Liver (tissue), 9 donors: ENCODE results near the gene CCR6. TPM values are rescaled to one million over a fixed set of nuclear protein-coding genes. Genes with fewer than 3 reads are reported as not detected.

Source experiments
- DNase-seq: peaks from one replicate; pipeline ENCODE4 v3.0.0-alpha.2; 2017; ENCODE audit warnings: low spot score
- H3K27ac ChIP-seq, 2 donors: one replicate each; pipeline ENCODE4 v1.7.0; 2013; ENCODE audit warnings: inconsistent platforms in 2 of 2, low read length in 2 of 2, control low read depth in 1 of 2, low read depth in 1 of 2, mild to moderate bottlenecking in 1 of 2
- H3K27me3 ChIP-seq, 4 donors: one replicate each; pipeline versions ENCODE4 v1.6.1 to v1.7.0; 2013; ENCODE audit warnings: low read length in 3 of 4, inconsistent platforms in 1 of 4, mild to moderate bottlenecking in 1 of 4, moderate library complexity in 1 of 4; ENCODE audit not compliant: control insufficient read depth in 4 of 4, insufficient read depth in 4 of 4
- H3K36me3 ChIP-seq, 4 donors: one replicate each; pipeline versions ENCODE4 v1.6.1 to v1.7.0; 2013; ENCODE audit warnings: low read length in 3 of 4, mild to moderate bottlenecking in 3 of 4, low read depth in 1 of 4, moderate library complexity in 1 of 4; ENCODE audit not compliant: control insufficient read depth in 4 of 4, insufficient read depth in 3 of 4
- H3K4me1 ChIP-seq, 4 donors: one replicate each; pipeline versions ENCODE4 v1.6.1 to v1.7.0; 2013; ENCODE audit warnings: low read length in 3 of 4, mild to moderate bottlenecking in 3 of 4, moderate library complexity in 1 of 4; ENCODE audit not compliant: control insufficient read depth in 4 of 4, insufficient read depth in 4 of 4
- H3K4me3 ChIP-seq, 3 donors: one replicate each; pipeline versions ENCODE4 v1.6.1 to v1.7.0; 2013; ENCODE audit warnings: low read length in 3 of 3, control low read depth in 1 of 3, low read depth in 1 of 3, mild to moderate bottlenecking in 1 of 3
- H3K9ac ChIP-seq, 2 donors: one replicate each; pipeline ENCODE4 v1.7.0; 2013; ENCODE audit warnings: low read length in 2 of 2, mild to moderate bottlenecking in 2 of 2, moderate library complexity in 2 of 2, control low read depth in 1 of 2, low read depth in 1 of 2
- H3K9me3 ChIP-seq, 4 donors: one replicate each; pipeline versions ENCODE4 v1.6.1 to v1.7.0; 2013; ENCODE audit warnings: low read length in 3 of 4; ENCODE audit not compliant: control insufficient read depth in 4 of 4
- EGR1 ChIP-seq, 2 donors: IDR thresholded peaks; 2 replicates each; pipeline ENCODE4 v1.6.1; 2016 to 2018; ENCODE audit warnings: antibody characterized with exemption in 2 of 2, low read depth in 2 of 2
- FOXA1 ChIP-seq: IDR thresholded peaks from 2 replicates; pipeline ENCODE4 v1.6.1; 2016; ENCODE audit warnings: antibody characterized with exemption
- FOXA2 ChIP-seq: IDR thresholded peaks from 2 replicates; pipeline ENCODE4 v1.6.1; 2016; ENCODE audit warnings: antibody characterized with exemption
- GABPA ChIP-seq, 2 donors: IDR thresholded peaks in 1 of 2; conservative IDR thresholded peaks in 1 of 2; 2 replicates each; pipeline ENCODE4 v1.6.1; 2016; ENCODE audit warnings: antibody characterized with exemption in 2 of 2, mild to moderate bottlenecking in 1 of 2, moderate library complexity in 1 of 2
- HNF4A ChIP-seq, 2 donors: conservative IDR thresholded peaks; 2 replicates each; pipeline ENCODE4 v1.6.1; 2016; ENCODE audit warnings: antibody characterized with exemption in 2 of 2, mild to moderate bottlenecking in 2 of 2
- HNF4G ChIP-seq: IDR thresholded peaks from 2 replicates; pipeline ENCODE4 v1.6.1; 2016; ENCODE audit warnings: antibody characterized with exemption
- JUND ChIP-seq, 2 donors: IDR thresholded peaks; 2 replicates each; pipeline ENCODE4 v1.6.1; 2016; ENCODE audit warnings: antibody characterized with exemption in 2 of 2
- NR2F2 ChIP-seq: IDR thresholded peaks from 2 replicates; pipeline ENCODE4 v1.6.1; 2016; ENCODE audit warnings: antibody characterized with exemption
- RAD21 ChIP-seq, 2 donors: IDR thresholded peaks; 2 replicates each; pipeline ENCODE4 v1.6.1; 2016; ENCODE audit warnings: antibody characterized with exemption in 2 of 2, mild to moderate bottlenecking in 2 of 2
- RXRA ChIP-seq, 2 donors: IDR thresholded peaks; 2 replicates each; pipeline ENCODE4 v1.6.1; 2017 to 2018; ENCODE audit warnings: antibody characterized with exemption in 2 of 2, mild to moderate bottlenecking in 1 of 2
- TAF1 ChIP-seq: conservative IDR thresholded peaks from 2 replicates; pipeline ENCODE4 v1.6.1; 2016; ENCODE audit warnings: antibody characterized with exemption, mild to moderate bottlenecking
- YY1 ChIP-seq: IDR thresholded peaks from 2 replicates; pipeline ENCODE4 v1.6.1; 2016; ENCODE audit warnings: antibody characterized with exemption, mild to moderate bottlenecking
- WGBS: extraction: QIAGEN DNeasy Blood & Tissue Kit; methylation state at CpG from one replicate; pipeline ENCODE4 v1.1.7; 2013; 5-methylcytosine and 5-hydroxymethylcytosine counted together
- polyA plus RNA-seq, 2 donors: library from polyadenylated mRNA; stranded (reverse) in 1 of 2; unstranded in 1 of 2; fragments of 200-250 nt in 1 of 2; fragments of >200 nt in 1 of 2; fragmentation: Nextera tagmentation in 1 of 2; extraction: Ambion mirVana in 1 of 2; gene quantifications; one replicate each; pipeline versions ENCODE4 v1.2.1 to v1.2.3, GENCODE V29; 2013 to 2015
- total RNA-seq, 2 donors: library from RNA; depleted of rRNA; stranded (reverse); fragments of >200 nt; gene quantifications; one replicate each; pipeline ENCODE4 v1.2.3, GENCODE V29; 2014
- TF ChIP-seq, protein P1 (sequence below): IDR thresholded peaks from 2 replicates; pipeline ENCODE4 v1.6.1; 2016; ENCODE audit warnings: antibody characterized with exemption
- TF ChIP-seq, protein P2 (sequence below): IDR thresholded peaks from 2 replicates; pipeline ENCODE4 v1.6.1; 2016; ENCODE audit warnings: antibody characterized with exemption
- TF ChIP-seq, protein P3 (sequence below): IDR thresholded peaks from 2 replicates; pipeline ENCODE4 v1.6.1; 2016; ENCODE audit warnings: antibody characterized with exemption
- TF ChIP-seq, protein P4 (sequence below): IDR thresholded peaks from 2 replicates; pipeline ENCODE4 v1.6.1; 2016; ENCODE audit warnings: antibody characterized with exemption, mild to moderate bottlenecking
- TF ChIP-seq, protein P5 (sequence below): fragments of 150-350 bp; IDR thresholded peaks from 2 replicates; pipeline ENCODE4 v1.5.1; 2017; ENCODE audit warnings: improper control_type of control experiment, low read depth, low read length; ENCODE audit not compliant: missing input control
- donor health status: healthy.
- donor health status: healthy.
- donor health status: healthy.
- donor health status: healthy.
- donor health status: healthy.

CCR6 gene
- total and polyA plus RNA-seq, 4 donors = 0.02 to 8.4 TPM; not detected in 2

DNA sequence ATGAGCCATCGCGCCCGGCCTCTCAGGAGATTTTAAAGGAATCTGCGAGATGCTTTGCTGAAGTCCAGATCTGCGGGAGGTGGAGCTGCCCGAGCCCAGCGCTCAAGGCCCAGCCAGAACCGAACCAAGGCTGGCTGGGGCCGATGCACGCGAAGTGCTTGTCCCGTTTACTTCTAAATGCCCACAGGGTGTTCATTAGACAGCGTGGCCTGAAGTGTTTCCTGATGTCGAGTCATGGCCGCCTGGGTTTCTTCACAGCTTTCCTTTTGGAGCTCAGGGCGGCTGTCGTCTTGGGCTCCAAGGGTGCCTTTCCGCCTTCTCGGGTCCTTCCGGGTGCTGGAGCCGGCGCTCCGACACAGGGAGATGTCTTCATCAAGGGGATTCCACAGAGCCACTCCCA lies 25.1 kb upstream of the CCR6 start:
- no peak overlapping the region for H3K9ac ChIP-seq
- DNase-seq = no peak
- H3K4me1 ChIP-seq = no peaks in the 10 kb centered on the region
- no peak overlapping the region for H3K4me3 ChIP-seq
- TF ChIP-seq TAF1 (no peak), FOXA1 (no peak), EGR1 (IDR thresholded peaks at IDR 0.05; ENCODE audit: low read depth in 2 of 2) (no peak), GABPA (IDR thresholded peaks at IDR 0.05 in 1 of 2, conservative IDR thresholded peaks at IDR 0.05 in 1 of 2) (no peak), YY1 (no peak), HNF4A (conservative IDR thresholded peaks at IDR 0.05) (no peak), FOXA2 (no peak)
- TF ChIP-seq, protein P1, sequence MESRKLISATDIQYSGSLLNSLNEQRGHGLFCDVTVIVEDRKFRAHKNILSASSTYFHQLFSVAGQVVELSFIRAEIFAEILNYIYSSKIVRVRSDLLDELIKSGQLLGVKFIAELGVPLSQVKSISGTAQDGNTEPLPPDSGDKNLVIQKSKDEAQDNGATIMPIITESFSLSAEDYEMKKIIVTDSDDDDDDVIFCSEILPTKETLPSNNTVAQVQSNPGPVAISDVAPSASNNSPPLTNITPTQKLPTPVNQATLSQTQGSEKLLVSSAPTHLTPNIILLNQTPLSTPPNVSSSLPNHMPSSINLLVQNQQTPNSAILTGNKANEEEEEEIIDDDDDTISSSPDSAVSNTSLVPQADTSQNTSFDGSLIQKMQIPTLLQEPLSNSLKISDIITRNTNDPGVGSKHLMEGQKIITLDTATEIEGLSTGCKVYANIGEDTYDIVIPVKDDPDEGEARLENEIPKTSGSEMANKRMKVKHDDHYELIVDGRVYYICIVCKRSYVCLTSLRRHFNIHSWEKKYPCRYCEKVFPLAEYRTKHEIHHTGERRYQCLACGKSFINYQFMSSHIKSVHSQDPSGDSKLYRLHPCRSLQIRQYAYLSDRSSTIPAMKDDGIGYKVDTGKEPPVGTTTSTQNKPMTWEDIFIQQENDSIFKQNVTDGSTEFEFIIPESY = no peak
- TF ChIP-seq, protein P2, sequence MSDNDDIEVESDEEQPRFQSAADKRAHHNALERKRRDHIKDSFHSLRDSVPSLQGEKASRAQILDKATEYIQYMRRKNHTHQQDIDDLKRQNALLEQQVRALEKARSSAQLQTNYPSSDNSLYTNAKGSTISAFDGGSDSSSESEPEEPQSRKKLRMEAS = no peak
- TF ChIP-seq, protein P3, sequence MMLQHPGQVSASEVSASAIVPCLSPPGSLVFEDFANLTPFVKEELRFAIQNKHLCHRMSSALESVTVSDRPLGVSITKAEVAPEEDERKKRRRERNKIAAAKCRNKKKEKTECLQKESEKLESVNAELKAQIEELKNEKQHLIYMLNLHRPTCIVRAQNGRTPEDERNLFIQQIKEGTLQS = no peak
- TF ChIP-seq, protein P4, sequence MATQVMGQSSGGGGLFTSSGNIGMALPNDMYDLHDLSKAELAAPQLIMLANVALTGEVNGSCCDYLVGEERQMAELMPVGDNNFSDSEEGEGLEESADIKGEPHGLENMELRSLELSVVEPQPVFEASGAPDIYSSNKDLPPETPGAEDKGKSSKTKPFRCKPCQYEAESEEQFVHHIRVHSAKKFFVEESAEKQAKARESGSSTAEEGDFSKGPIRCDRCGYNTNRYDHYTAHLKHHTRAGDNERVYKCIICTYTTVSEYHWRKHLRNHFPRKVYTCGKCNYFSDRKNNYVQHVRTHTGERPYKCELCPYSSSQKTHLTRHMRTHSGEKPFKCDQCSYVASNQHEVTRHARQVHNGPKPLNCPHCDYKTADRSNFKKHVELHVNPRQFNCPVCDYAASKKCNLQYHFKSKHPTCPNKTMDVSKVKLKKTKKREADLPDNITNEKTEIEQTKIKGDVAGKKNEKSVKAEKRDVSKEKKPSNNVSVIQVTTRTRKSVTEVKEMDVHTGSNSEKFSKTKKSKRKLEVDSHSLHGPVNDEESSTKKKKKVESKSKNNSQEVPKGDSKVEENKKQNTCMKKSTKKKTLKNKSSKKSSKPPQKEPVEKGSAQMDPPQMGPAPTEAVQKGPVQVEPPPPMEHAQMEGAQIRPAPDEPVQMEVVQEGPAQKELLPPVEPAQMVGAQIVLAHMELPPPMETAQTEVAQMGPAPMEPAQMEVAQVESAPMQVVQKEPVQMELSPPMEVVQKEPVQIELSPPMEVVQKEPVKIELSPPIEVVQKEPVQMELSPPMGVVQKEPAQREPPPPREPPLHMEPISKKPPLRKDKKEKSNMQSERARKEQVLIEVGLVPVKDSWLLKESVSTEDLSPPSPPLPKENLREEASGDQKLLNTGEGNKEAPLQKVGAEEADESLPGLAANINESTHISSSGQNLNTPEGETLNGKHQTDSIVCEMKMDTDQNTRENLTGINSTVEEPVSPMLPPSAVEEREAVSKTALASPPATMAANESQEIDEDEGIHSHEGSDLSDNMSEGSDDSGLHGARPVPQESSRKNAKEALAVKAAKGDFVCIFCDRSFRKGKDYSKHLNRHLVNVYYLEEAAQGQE = no peak
- H3K9me3 ChIP-seq = no peaks in the 10 kb centered on the region
- H3K36me3 ChIP-seq = no peaks in the 10 kb centered on the region
- H3K27me3 ChIP-seq = no peaks in the 10 kb centered on the region
- 97% methylated on average over 23 of the region's 23 CpGs for WGBS
- H3K27ac ChIP-seq = no peak overlapping the region

DNA sequence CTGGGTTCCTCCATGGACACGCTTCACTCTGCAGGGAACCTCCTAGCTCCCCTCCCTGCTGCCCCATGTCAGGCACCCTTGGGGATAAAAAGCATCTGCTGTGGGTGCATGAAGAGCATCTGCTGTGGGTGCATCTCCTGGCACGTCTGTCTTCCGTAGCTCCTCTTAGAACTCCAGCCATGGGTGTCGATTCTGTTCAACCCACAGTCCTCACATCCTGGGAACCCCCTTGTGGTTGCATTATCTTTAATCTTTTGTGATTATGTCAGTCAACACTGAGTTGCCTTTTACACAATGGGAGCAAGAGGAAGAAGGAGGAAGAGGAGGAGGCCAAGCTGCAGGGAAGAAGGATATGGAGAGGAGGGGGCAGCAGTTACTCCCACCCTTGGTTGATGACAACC lies 24.1 kb upstream of the CCR6 start:
- H3K9me3 ChIP-seq = no peaks in the 10 kb centered on the region
- H3K9ac ChIP-seq = no peak overlapping the region
- H3K4me1 ChIP-seq = no peaks in the 10 kb centered on the region
- no peak overlapping the region for H3K27ac ChIP-seq
- DNase-seq = no peak
- H3K27me3 ChIP-seq = no peaks in the 10 kb centered on the region
- 77% methylated on average over 4 of the region's 4 CpGs for WGBS
- H3K4me3 ChIP-seq = no peak overlapping the region
- no peaks in the 10 kb centered on the region for H3K36me3 ChIP-seq
- TF ChIP-seq HNF4G = no peak
- TF ChIP-seq, protein P1 = no peak
- TF ChIP-seq HNF4A (conservative IDR thresholded peaks at IDR 0.05) = no peak
- TF ChIP-seq, protein P5, sequence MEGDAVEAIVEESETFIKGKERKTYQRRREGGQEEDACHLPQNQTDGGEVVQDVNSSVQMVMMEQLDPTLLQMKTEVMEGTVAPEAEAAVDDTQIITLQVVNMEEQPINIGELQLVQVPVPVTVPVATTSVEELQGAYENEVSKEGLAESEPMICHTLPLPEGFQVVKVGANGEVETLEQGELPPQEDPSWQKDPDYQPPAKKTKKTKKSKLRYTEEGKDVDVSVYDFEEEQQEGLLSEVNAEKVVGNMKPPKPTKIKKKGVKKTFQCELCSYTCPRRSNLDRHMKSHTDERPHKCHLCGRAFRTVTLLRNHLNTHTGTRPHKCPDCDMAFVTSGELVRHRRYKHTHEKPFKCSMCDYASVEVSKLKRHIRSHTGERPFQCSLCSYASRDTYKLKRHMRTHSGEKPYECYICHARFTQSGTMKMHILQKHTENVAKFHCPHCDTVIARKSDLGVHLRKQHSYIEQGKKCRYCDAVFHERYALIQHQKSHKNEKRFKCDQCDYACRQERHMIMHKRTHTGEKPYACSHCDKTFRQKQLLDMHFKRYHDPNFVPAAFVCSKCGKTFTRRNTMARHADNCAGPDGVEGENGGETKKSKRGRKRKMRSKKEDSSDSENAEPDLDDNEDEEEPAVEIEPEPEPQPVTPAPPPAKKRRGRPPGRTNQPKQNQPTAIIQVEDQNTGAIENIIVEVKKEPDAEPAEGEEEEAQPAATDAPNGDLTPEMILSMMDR = no peak
- TF ChIP-seq JUND (IDR thresholded peaks at IDR 0.05) = no peak
- TF ChIP-seq RAD21 (IDR thresholded peaks at IDR 0.05) = no peak
- TF ChIP-seq GABPA (IDR thresholded peaks at IDR 0.05 in 1 of 2, conservative IDR thresholded peaks at IDR 0.05 in 1 of 2) = no peak
- TF ChIP-seq, protein P4 = no peak
- no peak for TF ChIP-seq NR2F2
- TF ChIP-seq, protein P3 = no peak
- TF ChIP-seq FOXA1 = no peak
- TF ChIP-seq, protein P2 = no peak
- no peak for TF ChIP-seq RXRA (IDR thresholded peaks at IDR 0.05)
- no peak for TF ChIP-seq YY1
- no peak for TF ChIP-seq EGR1 (IDR thresholded peaks at IDR 0.05; ENCODE audit: low read depth in 2 of 2)
- TF ChIP-seq TAF1 = no peak
- TF ChIP-seq FOXA2 = no peak
